GM18909 (cell line): ENCODE results near the gene GRAPL.
"Not testable (repeated sequence)": the region's sequence is repeated elsewhere in the genome, so short reads cannot be mapped to it uniquely, and the experiment has no call there.

Experiments
- ATAC-seq: cut with Tn5 transposase; IDR thresholded peaks from one replicate; pipeline ENCODE4 v1.9.1; 2021; ENCODE audit warnings: mild to moderate bottlenecking; ENCODE audit not compliant: unreplicated experiment, poor library complexity

GRAPL gene

DNA sequence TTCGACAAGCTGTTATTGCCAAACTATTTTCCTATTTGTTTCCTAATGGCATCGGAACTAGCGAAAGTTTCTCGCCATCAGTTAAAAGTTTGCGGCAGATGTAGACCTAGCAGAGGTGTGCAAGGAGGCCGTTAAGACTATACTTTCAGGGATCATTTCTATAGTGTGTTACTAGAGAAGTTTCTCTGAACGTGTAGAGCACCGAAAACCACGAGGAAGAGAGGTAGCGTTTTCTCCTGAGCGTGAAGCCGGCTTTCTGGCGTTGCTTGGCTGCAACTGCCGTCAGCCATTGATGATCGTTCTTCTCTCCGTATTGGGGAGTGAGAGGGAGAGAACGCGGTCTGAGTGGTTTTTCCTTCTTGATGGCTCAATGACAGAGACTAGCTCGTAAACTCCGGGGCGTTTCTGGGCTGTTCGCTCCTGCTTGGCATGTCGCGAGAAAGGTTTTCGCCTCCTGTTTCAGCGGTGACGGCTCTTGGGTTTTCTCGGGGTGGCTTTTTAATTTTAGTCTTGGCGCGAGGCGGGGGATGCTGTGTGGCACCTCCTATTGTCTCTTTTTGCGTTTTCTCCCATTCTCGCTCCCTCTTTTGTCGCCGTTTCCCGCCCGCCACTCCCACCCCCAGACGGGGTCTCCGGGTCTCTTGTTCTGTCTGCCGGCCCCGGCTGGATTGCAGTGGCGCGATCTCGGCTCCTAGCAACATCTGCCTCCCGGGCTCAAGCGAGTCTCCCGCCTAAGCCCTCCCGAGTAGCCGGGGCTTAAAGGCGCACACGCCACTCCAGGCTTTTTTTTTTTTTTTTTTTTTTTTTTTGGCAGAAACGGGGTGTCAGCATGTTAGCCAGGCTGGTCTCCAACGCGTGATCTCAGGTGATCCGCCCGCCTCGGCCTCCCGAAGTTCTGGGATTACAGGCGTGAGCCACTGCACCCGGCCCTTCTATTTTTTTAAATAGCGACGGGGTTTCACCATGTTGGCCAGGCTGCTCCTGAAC is 60.8 kb downstream of the GRAPL start:
- peak; percentile 49 for ATAC-seq

DNA sequence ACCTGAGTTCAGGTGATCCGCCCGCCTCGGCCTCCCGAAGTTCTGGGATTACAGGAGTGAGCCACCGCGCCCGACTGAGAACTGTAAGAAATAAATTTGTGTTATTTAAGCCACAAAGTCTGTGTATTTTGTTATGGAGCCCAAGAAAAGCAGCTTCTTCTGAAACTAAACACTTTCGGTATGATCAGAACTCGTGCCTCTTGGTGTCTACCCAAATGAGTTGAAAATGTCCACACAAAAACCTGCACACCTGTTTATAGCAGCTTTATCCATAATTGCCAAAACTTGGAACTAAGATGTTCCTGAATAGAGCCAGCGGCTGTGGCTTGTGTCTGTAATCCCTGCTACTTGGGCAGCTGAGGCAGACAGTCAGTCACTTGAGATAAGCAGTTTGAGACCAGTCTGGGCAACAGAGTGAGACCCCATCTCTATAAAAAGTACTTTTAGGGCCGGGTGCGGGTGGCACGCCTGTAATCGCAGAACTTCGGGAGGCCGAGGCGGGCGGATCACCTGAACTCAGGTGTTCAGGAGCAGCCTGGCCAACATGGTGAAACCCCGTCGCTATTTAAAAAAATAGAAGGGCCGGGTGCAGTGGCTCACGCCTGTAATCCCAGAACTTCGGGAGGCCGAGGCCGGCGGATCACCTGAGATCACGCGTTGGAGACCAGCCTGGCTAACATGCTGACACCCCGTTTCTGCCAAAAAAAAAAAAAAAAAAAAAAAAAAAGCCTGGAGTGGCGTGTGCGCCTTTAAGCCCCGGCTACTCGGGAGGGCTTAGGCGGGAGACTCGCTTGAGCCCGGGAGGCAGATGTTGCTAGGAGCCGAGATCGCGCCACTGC is 61.7 kb downstream of the GRAPL start:
- peak; percentile 62 for ATAC-seq

DNA sequence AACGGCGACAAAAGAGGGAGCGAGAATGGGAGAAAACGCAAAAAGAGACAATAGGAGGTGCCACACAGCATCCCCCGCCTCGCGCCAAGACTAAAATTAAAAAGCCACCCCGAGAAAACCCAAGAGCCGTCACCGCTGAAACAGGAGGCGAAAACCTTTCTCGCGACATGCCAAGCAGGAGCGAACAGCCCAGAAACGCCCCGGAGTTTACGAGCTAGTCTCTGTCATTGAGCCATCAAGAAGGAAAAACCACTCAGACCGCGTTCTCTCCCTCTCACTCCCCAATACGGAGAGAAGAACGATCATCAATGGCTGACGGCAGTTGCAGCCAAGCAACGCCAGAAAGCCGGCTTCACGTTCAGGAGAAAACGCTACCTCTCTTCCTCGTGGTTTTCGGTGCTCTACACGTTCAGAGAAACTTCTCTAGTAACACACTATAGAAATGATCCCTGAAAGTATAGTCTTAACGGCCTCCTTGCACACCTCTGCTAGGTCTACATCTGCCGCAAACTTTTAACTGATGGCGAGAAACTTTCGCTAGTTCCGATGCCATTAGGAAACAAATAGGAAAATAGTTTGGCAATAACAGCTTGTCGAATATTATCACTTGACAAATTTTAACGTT is 62.5 kb downstream of the GRAPL start:
- not testable (repeated sequence) for ATAC-seq

DNA sequence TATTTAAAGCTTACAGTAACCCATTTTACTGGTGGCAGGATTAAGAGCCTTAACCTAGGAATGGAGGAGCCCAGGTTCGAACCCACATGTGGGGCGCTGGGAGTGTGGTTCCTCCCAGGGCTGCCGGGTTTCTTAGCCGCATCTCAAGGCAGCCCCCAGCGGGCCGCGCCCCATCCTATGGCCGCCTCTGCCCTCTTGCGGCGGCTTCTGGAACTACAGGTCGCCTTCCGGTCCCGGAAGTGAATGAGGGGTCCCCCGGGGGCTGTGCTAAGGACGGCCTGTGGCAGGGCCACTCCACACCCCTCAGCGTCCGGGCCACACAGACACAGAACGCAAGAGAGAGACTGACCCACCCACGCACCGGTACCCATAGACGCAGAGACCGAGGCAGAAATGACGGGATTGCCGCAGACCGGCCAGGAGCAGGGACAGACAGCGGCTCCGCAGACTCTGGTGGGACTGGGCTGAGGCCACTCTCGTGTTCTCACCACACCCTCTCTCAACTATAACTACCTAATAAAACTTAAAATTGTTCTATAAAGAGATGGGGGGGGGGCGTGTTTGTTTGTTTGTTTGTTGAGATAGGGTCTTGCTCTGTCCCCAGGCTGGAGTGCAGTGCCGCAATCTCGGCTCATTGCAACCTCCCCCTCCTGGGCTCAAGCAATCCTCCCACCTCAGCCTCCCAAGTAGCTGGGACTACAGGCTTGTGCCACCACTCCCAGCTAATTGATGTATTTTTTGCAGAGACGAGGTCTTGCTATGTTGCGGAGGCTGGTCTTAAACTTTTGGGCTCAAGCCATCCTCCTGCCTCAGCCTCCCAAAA is 69.2 kb downstream of the GRAPL start:
- peak; percentile 82 for ATAC-seq

DNA sequence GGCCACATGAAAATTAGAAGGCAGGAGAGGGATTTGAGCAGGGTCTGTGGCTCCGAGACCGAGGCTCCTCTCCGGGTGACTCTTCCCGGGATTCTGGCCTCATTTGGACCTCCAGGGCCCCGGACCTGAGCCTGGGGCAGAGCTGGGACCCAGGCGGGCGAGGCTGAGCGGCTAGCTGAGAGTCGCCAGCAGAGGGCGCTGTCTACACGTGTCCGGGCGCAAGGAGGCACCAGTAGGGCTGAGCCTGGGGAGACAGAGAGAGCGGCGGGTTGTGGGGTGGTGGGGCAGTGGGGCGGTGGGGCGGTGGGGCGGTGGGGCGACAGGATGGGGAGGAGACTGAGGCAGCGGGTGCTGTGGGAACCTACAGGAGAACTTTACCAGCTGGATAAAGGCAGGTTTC is 75.1 kb downstream of the GRAPL start:
- peak; percentile 70 for ATAC-seq

DNA sequence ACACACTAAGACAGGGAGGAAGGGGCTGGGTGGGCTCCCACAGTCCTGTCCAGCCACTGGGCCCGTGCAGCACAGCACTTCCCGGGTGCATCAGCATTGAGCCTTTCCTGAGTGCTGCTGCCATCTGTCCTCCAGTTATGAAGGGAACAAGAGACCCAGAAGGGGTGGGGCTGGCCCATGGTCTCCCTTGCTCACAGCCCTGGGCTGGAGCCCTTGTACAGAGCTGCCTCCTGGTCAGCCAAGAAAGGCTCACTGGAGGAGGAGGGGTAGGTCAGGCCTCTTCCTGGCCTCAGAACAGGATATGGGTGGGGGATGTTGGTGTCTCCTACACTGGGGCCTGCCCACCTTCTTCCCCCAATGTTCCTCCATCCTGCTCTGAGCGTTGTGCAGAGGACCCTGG is 76.0 kb downstream of the GRAPL start:
- not testable (repeated sequence) for ATAC-seq
